Hepatocyte (in vitro differentiated cells): ENCODE results near the gene PPP2R2B. TPM values are rescaled to one million over a fixed set of nuclear protein-coding genes. Genes with fewer than 3 reads are reported as not detected.

Experiments used
- DNase-seq: peaks from one replicate; pipeline ENCODE4 v3.0.0-alpha.2; 2016; ENCODE audit warnings: low spot score
- H2AFZ ChIP-seq: fragments of 200-600 bp; sonication (generic); 2 replicates; pipeline ENCODE4 v1.6.0; 2016; ENCODE audit warnings: antibody characterized with exemption, mild to moderate bottlenecking
- H3K27ac ChIP-seq: fragments of 200-600 bp; sonication (generic); 2 replicates; pipeline ENCODE4 v1.5.1; 2016; ENCODE audit warnings: mild to moderate bottlenecking
- H3K27me3 ChIP-seq: fragments of 200-600 bp; sonication (generic); 2 replicates; pipeline ENCODE4 v1.6.1; 2016
- H3K36me3 ChIP-seq: fragments of 200-600 bp; sonication (generic); replicated peaks from 2 replicates; pipeline ENCODE4 v1.5.1; 2016; ENCODE audit warnings: low read depth; ENCODE audit not compliant: insufficient read depth
- H3K4me1 ChIP-seq: fragments of 200-600 bp; sonication (generic); 2 replicates; pipeline ENCODE4 v1.5.1; 2016; ENCODE audit warnings: mild to moderate bottlenecking, moderate library complexity; ENCODE audit not compliant: insufficient read depth
- H3K4me2 ChIP-seq: fragments of 200-600 bp; sonication (generic); 2 replicates; pipeline ENCODE4 v1.6.0; 2016
- H3K4me3 ChIP-seq: fragments of 200-600 bp; sonication (generic); 2 replicates; pipeline ENCODE4 v1.5.1; 2016; ENCODE audit warnings: mild to moderate bottlenecking
- H3K79me2 ChIP-seq: fragments of 200-600 bp; sonication (generic); 2 replicates; pipeline ENCODE4 v1.6.0; 2017; ENCODE audit warnings: mild to moderate bottlenecking
- H3K9me2 ChIP-seq: fragments of 200-600 bp; sonication (generic); replicated peaks from 2 replicates; pipeline ENCODE4 v1.6.0; 2017; ENCODE audit warnings: mild to moderate bottlenecking; ENCODE audit not compliant: insufficient read depth
- H3K9me3 ChIP-seq: fragments of 200-600 bp; sonication (generic); 2 replicates; pipeline ENCODE4 v1.5.1; 2016; ENCODE audit warnings: low read depth, mild to moderate bottlenecking
- H4K20me1 ChIP-seq: fragments of 200-600 bp; sonication (generic); 2 replicates; pipeline ENCODE4 v1.6.0; 2016; ENCODE audit warnings: mild to moderate bottlenecking; ENCODE audit not compliant: insufficient read depth, poor library complexity, severe bottlenecking
- CTCF ChIP-seq: fragments of 200-600 bp; sonication (generic); IDR thresholded peaks from 2 replicates; pipeline ENCODE4 v1.5.1; 2016; ENCODE audit warnings: antibody characterized with exemption, mild to moderate bottlenecking; ENCODE audit not compliant: poor library complexity
- EZH2 ChIP-seq: fragments of 200-600 bp; sonication (generic); IDR thresholded peaks from 2 replicates; pipeline ENCODE4 v1.6.1; 2016; ENCODE audit warnings: antibody characterized with exemption, mild to moderate bottlenecking, borderline replicate concordance
- EZH2phosphoT487 ChIP-seq: fragments of 200-600 bp; sonication (generic); IDR thresholded peaks from one replicate; pipeline ENCODE4 v1.6.1; 2018; ENCODE audit warnings: antibody characterized with exemption, mild to moderate bottlenecking, low read depth, moderate library complexity; ENCODE audit not compliant: unreplicated experiment, severe bottlenecking
- WGBS: methylation state at CpG from one replicate; pipeline ENCODE4 v1.1.6; 2016; ENCODE audit warnings: low lambda C conversion rate; ENCODE audit errors: missing lambda C conversion rate; 5-methylcytosine and 5-hydroxymethylcytosine counted together
- polyA plus RNA-seq: library from polyadenylated mRNA; unstranded; fragments of >200 nt; fragmentation: Nextera tagmentation; extraction: Ambion mirVana; gene quantifications from 2 replicates; pipeline ENCODE4 v1.2.1, GENCODE V29; 2016
- total RNA-seq: library from RNA; depleted of rRNA; stranded (reverse); fragments of >200 nt; gene quantifications from 2 replicates; pipeline ENCODE4 v1.2.3, GENCODE V29; 2014

Gene PPP2R2B
- total and polyA plus RNA-seq, 2 experiments from 2014 or later, result 2.3 to 3.2 TPM

GRCh38 chr5:146836226-146836842 is 42.2 kb downstream of the PPP2R2B start:
- no peak overlapping the region for H3K4me2 ChIP-seq
- H3K79me2 ChIP-seq, result no peaks in the 10 kb centered on the region
- no peaks in the 10 kb centered on the region for H3K27me3 ChIP-seq
- no peak overlapping the region for H3K27ac ChIP-seq
- no peak for TF ChIP-seq CTCF
- no peak for TF ChIP-seq EZH2
- TF ChIP-seq EZH2phosphoT487, result no peak
- H3K36me3 ChIP-seq, result no peaks in the 10 kb centered on the region
- no peak overlapping the region for H3K4me3 ChIP-seq
- H3K4me1 ChIP-seq, result no peaks in the 10 kb centered on the region
- H3K9me3 ChIP-seq, result no peaks in the 10 kb centered on the region
- H4K20me1 ChIP-seq, result no peaks in the 10 kb centered on the region
- no peak overlapping the region for H2AFZ ChIP-seq
- 61% methylated on average over 3 of the region's 3 CpGs for WGBS
- H3K9me2 ChIP-seq, result no peaks in the 10 kb centered on the region
- no peak for DNase-seq

GRCh38 chr5:146832985-146833732 is 45.4 kb downstream of the PPP2R2B start:
- H3K79me2 ChIP-seq, result no peaks in the 10 kb centered on the region
- no peak overlapping the region for H2AFZ ChIP-seq
- H3K36me3 ChIP-seq, result no peaks in the 10 kb centered on the region
- H4K20me1 ChIP-seq, result no peaks in the 10 kb centered on the region
- no peak overlapping the region for H3K27ac ChIP-seq
- H3K9me2 ChIP-seq, result no peaks in the 10 kb centered on the region
- H3K4me1 ChIP-seq, result no peaks in the 10 kb centered on the region
- no peak overlapping the region for H3K4me3 ChIP-seq
- DNase-seq, result peak; percentile 8
- no peak overlapping the region for H3K4me2 ChIP-seq
- H3K9me3 ChIP-seq, result no peaks in the 10 kb centered on the region
- no peak for TF ChIP-seq EZH2phosphoT487
- no peak for TF ChIP-seq CTCF
- TF ChIP-seq EZH2, result no peak
- WGBS, result 83% methylated on average over 2 of the region's 3 CpGs
- no peaks in the 10 kb centered on the region for H3K27me3 ChIP-seq

GRCh38 chr5:146828385-146828784 is 50.2 kb downstream of the PPP2R2B start:
- Histone ChIP-seq H4K20me1 (no peaks in the 10 kb centered on the region), H2AFZ (no peak overlapping the region), H3K27me3 (no peaks in the 10 kb centered on the region), H3K36me3 (no peaks in the 10 kb centered on the region), H3K4me3 (no peak overlapping the region), H3K4me1 (no peaks in the 10 kb centered on the region), H3K9me3 (no peaks in the 10 kb centered on the region), H3K4me2 (no peak overlapping the region), H3K9me2 (no peaks in the 10 kb centered on the region), H3K27ac (no peak overlapping the region), H3K79me2 (no peaks in the 10 kb centered on the region)
- DNase-seq, result peak; percentile 30
- no peak for TF ChIP-seq CTCF
- no peak for TF ChIP-seq EZH2
- no peak for TF ChIP-seq EZH2phosphoT487
